ENCODE data around the gene HPN.

- no peak for TF ChIP-seq POLR2AphosphoS5 (IDR thresholded peaks at IDR 0.05)
- TF ChIP-seq CTCF (IDR thresholded peaks at IDR 0.05), result no peak
- no peak for TF ChIP-seq POLR2A (IDR thresholded peaks at IDR 0.05)
Measured at GRCh38 chr19:35011091-35011689, 30.3 kb upstream of the HPN start.
